GM12873 (cell line): ENCODE results near the gene EPHA4.

Experiments used
- CTCF ChIP-seq: IDR thresholded peaks from 2 replicates; pipeline ENCODE4 v1.5.1; 2012; ENCODE audit warnings: low read depth, mild to moderate bottlenecking, moderate library complexity, low read length, control low read depth; ENCODE audit not compliant: insufficient read depth; ENCODE audit errors: missing control alignments

The EPHA4 gene

GRCh38 chr2:221572219-221572820 is at the start of gene EPHA4:
Gene EPHA4, minus strand, starts transcription at chr2:221572304. Its CDS starts 56 bp downstream, at chr2:221572248.
- no peak for TF ChIP-seq CTCF

GRCh38 chr2:221618007-221618406 is 45.9 kb upstream of the EPHA4 start:
- TF ChIP-seq CTCF, result no peak

- TF ChIP-seq CTCF, result no peak
Measured at GRCh38 chr2:221616561-221616960, 44.5 kb upstream of the EPHA4 start.

GRCh38 chr2:221614274-221614673 is 42.2 kb upstream of the EPHA4 start:
- TF ChIP-seq CTCF, result no peak

GRCh38 chr2:221612800-221613199 is 40.7 kb upstream of the EPHA4 start:
- no peak for TF ChIP-seq CTCF

GRCh38 chr2:221612161-221612560 is 40.1 kb upstream of the EPHA4 start:
- TF ChIP-seq CTCF, result no peak

GRCh38 chr2:221610675-221611074 is 38.6 kb upstream of the EPHA4 start:
- TF ChIP-seq CTCF, result no peak
